GM06990 (cell line): Measurements from ENCODE around the gene WDR35.

Experiments
- DNase-seq: peaks from one replicate; pipeline ENCODE4 v3.0.0-alpha.2; 2011; ENCODE audit not compliant: insufficient read length; ENCODE audit errors: extremely low read depth
- H3K27me3 ChIP-seq: replicated peaks from 2 replicates; pipeline ENCODE4 v1.6.0; 2011; ENCODE audit warnings: low read length; ENCODE audit not compliant: control insufficient read depth, insufficient read depth
- H3K36me3 ChIP-seq: 2 replicates; pipeline ENCODE4 v1.5.1; 2011; ENCODE audit warnings: low read length; ENCODE audit not compliant: control insufficient read depth, insufficient read depth
- H3K4me3 ChIP-seq: replicated peaks from 2 replicates; pipeline ENCODE4 v1.5.1; 2011; ENCODE audit warnings: low read depth, mild to moderate bottlenecking, control low read depth, low read length
- CTCF ChIP-seq: IDR thresholded peaks from 2 replicates; pipeline ENCODE4 v1.5.1; 2011; ENCODE audit warnings: low read length, control low read depth, mild to moderate bottlenecking, inconsistent platforms; ENCODE audit not compliant: insufficient read depth, poor library complexity, severe bottlenecking

Gene WDR35

GRCh38 chr2:20013126-20013849 is 23.4 kb upstream of the WDR35 start:
- H3K36me3 ChIP-seq: no peaks in the 10 kb centered on the region
- no peak for TF ChIP-seq CTCF
- no peak for DNase-seq
- no peak overlapping the region; the same call in 1 of the 2 replicates for H3K4me3 ChIP-seq
- H3K27me3 ChIP-seq: peaks cover 2% of the 10 kb centered on the region; the same call in 1 of the 2 replicates

- DNase-seq: peak; percentile 4
- H3K4me3 ChIP-seq: peak within 1 kb of the TSS; percentile 52
These were observed 22.6 kb upstream of the WDR35 start, which contains the start of gene MATN3 for GRCh38 chr2:20012282-20013125. Gene MATN3, minus strand, starts transcription at chr2:20012668. Its CDS starts 37 bp downstream, at chr2:20012631.

GRCh38 chr2:20012032-20012281 is 22.1 kb upstream of the WDR35 start:
- H3K36me3 ChIP-seq: no peaks in the 10 kb centered on the region
- TF ChIP-seq CTCF: no peak
- DNase-seq: no peak
- H3K4me3 ChIP-seq: peak overlapping the region; percentile 52; the same call in 1 of the 2 replicates
- peaks cover 2% of the 10 kb centered on the region; the same call in 1 of the 2 replicates for H3K27me3 ChIP-seq

More at GRCh38 chr2:20012282-20013125, 22.6 kb upstream of the WDR35 start, which contains the start of gene MATN3:
- Histone ChIP-seq H3K36me3 (no peaks in the 10 kb centered on the region), H3K27me3 (peaks cover 2% of the 10 kb centered on the region; the same call in 1 of the 2 replicates)
- no peak for TF ChIP-seq CTCF

GRCh38 chr2:20011276-20012031 is 21.5 kb upstream of the WDR35 start:
- TF ChIP-seq CTCF: no peak
- H3K27me3 ChIP-seq: peaks cover 2% of the 10 kb centered on the region; the same call in 1 of the 2 replicates
- H3K36me3 ChIP-seq: no peaks in the 10 kb centered on the region
- no peak for DNase-seq
- no peak overlapping the region for H3K4me3 ChIP-seq

GRCh38 chr2:20008703-20009102 is 18.8 kb upstream of the WDR35 start:
- no peak for TF ChIP-seq CTCF

More at GRCh38 chr2:20008703-20009102, 18.8 kb upstream of the WDR35 start:
- no peak for DNase-seq
- Histone ChIP-seq H3K27me3 (peaks cover 4% of the 10 kb centered on the region; the same call in 1 of the 2 replicates), H3K4me3 (no peak overlapping the region), H3K36me3 (no peaks in the 10 kb centered on the region)
